H1 (cell line): ENCODE measurements around the gene PHACTR2. TPM values are rescaled to one million over a fixed set of nuclear protein-coding genes. Genes with fewer than 3 reads are reported as not detected.

ENCODE experiments used
- BCL11A ChIP-seq, 2 experiments: IDR thresholded peaks; one replicate each; pipeline ENCODE4 v1.6.1; 2011; ENCODE audit warnings: low read depth in 2 of 2, low read length in 2 of 2, mild to moderate bottlenecking in 2 of 2
- BRCA1 ChIP-seq: IDR thresholded peaks from 2 replicates; pipeline ENCODE4 v1.6.1; 2012; ENCODE audit warnings: low read depth, low read length, improper control_type of control experiment
- CTBP2 ChIP-seq: IDR thresholded peaks from 2 replicates; pipeline ENCODE4 v1.7.0; 2011; ENCODE audit warnings: borderline replicate concordance, mild to moderate bottlenecking, moderate library complexity, mixed read lengths, low read length; ENCODE audit not compliant: insufficient read depth, insufficient read length
- JUND ChIP-seq: IDR thresholded peaks from 2 replicates; pipeline ENCODE4 v1.6.1; 2011; ENCODE audit warnings: mild to moderate bottlenecking, improper control_type of control experiment, low read length
- KDM1A ChIP-seq: fragments of 200-600, 300-600 bp; sonication (generic); IDR thresholded peaks from 2 replicates; pipeline ENCODE4 v1.7.1; 2016; ENCODE audit warnings: mild to moderate bottlenecking, low read length, borderline replicate concordance
- KDM5A ChIP-seq: fragments of 200-600 bp; IDR thresholded peaks from 2 replicates; pipeline ENCODE4 v1.7.1; 2012; ENCODE audit warnings: mild to moderate bottlenecking, low read length, inconsistent platforms, mixed read lengths
- NANOG ChIP-seq: IDR thresholded peaks from 2 replicates; pipeline ENCODE4 v1.6.1; 2011; ENCODE audit warnings: low read length, low read depth, mild to moderate bottlenecking, inconsistent platforms; ENCODE audit not compliant: insufficient read depth, poor library complexity, severe bottlenecking
- polyA plus RNA-seq, 7 experiments: library from polyadenylated mRNA; depleted of rRNA in 3 of 7; stranded (reverse) in 5 of 7; unstranded in 2 of 7; fragments of >200 nt in 5 of 7; fragments of 200-250 nt in 2 of 7; gene quantifications; 1 replicate in 5 of 7; 2 replicates in 1 of 7; 4 replicates in 1 of 7; pipeline versions ENCODE4 v1.2.1 to v1.2.3, GENCODE V29; 2011 to 2013; ENCODE audit warnings: missing spikeins in 2 of 7, mixed read lengths in 2 of 7
- total RNA-seq: library from RNA; stranded (reverse); fragmentation: NEBNext Ultra II Directional; extraction: Animal tissue kit (Norgen Biotek cat#: 25700); gene quantifications from 2 replicates; pipeline ENCODE4 v1.2.1, GENCODE V29; 2021

The PHACTR2 gene
- total and polyA plus RNA-seq, 2 of the 8 experiments (the other 6 are each of a cell fraction or from before 2014, with no cell fraction given): 16.9 to 131 TPM

DNA sequence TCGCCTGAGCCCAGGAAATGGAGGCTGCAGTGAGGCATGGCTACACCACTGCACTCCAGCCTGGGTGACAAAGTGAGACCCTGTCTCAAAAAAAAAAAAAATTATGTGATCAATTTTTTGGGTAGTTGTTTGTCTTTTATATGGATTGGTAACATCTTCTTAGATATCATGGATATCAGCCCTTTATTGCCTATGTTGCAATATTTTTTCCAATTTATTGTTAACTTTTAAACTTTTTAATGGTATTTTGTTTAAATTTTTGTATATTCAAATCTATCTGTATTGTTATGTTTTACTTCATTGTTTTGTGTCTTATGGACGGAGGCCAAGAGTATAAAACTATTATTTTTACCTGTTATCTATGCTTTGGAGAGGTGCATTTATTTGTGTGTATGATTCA lies 133.0 kb downstream of the PHACTR2 start (continued):
- TF ChIP-seq KDM1A (no peak), JUND (no peak), NANOG (no peak), BCL11A (IDR thresholded peaks at IDR 0.05; ENCODE audit: low read depth in 2 of 2, low read length in 2 of 2) (no peak), KDM5A (no peak), CTBP2 (no peak), BRCA1 (no peak)
